NCI-H526 (cell line): ENCODE results near the gene TMEM267.
A peak's percentile ranks its signal among the peaks of the same experiment; 100 is the strongest.
"Not testable (repeated sequence)": the region's sequence is repeated elsewhere in the genome, so short reads cannot be mapped to it uniquely, and the experiment has no call there.

Source experiments
- DNase-seq, 2 experiments: peaks; one replicate each; lab custom pipeline; 2025; lab: John Stamatoyannopoulos, UW

TMEM267 gene

GRCh38 chr5:43456556-43456955 lies 27.1 kb downstream of the TMEM267 start:
- no peak for DNase-seq

GRCh38 chr5:43441575-43441974 lies 42.1 kb downstream of the TMEM267 start:
- DNase-seq = not testable (repeated sequence)

- no peak for DNase-seq
These were observed 46.5 kb downstream of the TMEM267 start for GRCh38 chr5:43437062-43437660.

- DNase-seq = no peak
These were observed 50.3 kb downstream of the TMEM267 start for GRCh38 chr5:43433382-43433781.

DNA sequence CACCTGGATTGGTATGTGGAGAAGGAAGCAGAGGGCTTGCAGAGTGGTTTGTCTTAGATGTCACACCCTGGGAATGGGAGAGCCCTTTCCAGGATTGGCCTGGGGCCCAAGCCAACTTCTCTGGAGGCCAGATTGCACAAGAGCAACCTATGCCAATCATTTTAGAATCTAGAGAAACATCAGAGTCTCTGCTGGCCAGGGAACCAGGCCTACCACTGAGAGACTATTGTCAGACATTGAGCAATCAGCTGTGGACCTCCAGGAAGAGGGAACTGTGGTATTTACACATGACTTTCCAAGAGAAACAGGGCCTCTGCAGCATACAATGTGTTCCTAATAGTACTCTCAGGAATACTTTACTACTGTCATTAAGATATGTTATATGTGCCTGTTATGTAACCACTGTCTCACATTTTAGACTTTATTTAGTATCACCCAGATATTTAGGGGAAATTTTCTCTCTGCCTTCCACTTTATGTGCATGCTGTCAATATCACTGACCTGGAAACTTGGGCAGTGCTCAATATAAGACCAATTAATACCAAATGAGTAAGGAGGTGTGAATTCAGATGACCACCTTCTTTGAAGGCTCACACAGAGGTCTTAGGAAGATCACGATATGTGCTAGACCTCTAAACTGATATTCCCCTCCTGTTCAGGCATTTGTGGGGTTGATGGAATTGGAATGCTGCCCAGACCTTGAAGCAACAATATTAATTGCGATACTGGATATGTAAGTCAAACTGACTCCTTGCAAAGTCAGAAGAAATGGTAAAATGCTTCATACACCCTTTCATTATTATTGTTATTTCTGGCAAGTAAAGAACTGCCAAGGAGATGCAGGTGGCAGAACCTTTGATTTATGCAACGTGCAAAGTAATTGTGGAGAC lies 50.9 kb downstream of the TMEM267 start:
- DNase-seq = no peak

- no peak for DNase-seq
These were observed 54.0 kb downstream of the TMEM267 start for GRCh38 chr5:43429706-43430105.

GRCh38 chr5:43429016-43429415 lies 54.6 kb downstream of the TMEM267 start:
- DNase-seq = no peak

GRCh38 chr5:43427306-43427705 lies 56.4 kb downstream of the TMEM267 start:
- DNase-seq = no peak

GRCh38 chr5:43425983-43426382 lies 57.7 kb downstream of the TMEM267 start:
- DNase-seq = no peak

- not testable (repeated sequence) for DNase-seq
These were observed 60.6 kb downstream of the TMEM267 start for GRCh38 chr5:43423086-43423485.

GRCh38 chr5:43422143-43422542 lies 61.5 kb downstream of the TMEM267 start:
- no peak for DNase-seq

DNA sequence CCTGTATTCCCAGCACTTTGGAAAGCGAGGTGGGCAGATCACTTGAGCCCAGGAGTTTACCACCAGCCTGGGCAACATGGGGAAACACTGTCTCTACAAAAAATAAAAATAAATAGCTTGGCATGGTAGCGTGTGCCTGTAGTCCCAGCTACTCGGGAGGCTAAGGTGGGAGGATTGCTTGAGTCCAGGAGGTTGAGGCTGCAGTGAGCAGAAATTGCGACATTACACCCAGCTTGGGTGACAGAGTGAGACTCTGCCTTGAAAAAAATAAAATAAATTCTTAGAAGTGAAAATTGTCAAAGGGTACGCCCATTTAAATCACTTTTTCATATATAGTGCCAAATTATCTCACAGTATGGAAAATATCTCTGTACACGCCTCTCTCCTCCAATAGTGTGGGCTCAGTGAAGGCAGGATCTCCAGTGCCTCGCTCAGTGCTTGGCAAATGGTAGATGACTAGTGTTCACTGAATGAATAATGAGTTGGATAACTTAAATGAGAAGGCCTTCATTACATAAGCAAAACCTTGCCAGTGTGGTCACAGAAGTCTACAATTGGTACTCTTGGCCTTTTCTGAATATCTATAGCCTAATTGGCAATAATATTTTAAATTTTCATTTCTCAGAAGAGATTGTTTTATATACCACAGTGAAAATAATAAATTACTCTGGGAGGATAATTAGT lies 62.1 kb downstream of the TMEM267 start:
- DNase-seq = no peak

- no peak for DNase-seq
These were observed 63.4 kb downstream of the TMEM267 start for GRCh38 chr5:43420241-43420640.

GRCh38 chr5:43418561-43418960 lies 65.1 kb downstream of the TMEM267 start:
- DNase-seq = no peak

- no peak for DNase-seq
These were observed 66.8 kb downstream of the TMEM267 start for GRCh38 chr5:43416803-43417394.

DNA sequence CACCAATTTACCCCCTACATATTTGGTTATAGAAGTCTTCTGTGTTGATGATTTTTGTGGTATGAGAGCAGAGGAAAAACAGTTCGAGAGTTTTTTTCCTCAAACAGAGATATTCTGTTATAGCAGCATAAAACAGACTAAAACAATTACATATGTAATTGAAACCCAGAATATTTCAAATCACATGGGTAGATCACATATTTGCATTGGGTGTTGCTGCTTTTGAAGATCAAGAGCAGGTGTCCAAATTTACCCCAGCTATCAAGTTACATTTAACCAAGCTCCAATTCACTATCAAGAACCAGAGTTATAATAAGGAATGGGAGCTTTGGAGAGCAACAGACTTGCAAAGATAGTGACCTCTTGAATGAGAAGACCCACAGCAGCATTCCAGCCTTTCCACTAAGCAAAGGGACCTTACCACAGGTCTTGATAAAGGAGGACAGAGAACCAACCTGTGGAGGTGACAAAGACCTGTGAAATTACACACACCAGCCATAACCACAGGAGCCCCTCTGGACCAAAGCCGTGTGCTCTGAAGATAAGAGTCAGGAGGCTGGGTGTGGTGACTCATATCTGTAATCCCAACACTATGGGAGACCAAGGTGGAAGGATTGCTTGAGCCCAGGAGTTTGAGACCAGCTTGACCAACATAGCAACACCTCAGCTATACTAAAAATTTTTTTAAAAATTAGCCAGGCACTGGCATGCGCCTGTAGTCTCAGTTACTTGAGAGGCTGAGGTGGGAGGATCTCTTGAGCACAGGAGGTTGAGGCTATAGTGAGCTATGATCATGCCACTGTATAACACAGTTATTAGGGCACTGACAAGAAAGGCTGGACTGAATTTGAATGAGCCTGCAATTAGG lies 67.5 kb downstream of the TMEM267 start:
- DNase-seq = peak; percentile 33 to 57

- DNase-seq = no peak
These were observed 69.7 kb downstream of the TMEM267 start for GRCh38 chr5:43413966-43414365.

GRCh38 chr5:43412644-43413043 lies 71.0 kb downstream of the TMEM267 start:
- DNase-seq = no peak

DNA sequence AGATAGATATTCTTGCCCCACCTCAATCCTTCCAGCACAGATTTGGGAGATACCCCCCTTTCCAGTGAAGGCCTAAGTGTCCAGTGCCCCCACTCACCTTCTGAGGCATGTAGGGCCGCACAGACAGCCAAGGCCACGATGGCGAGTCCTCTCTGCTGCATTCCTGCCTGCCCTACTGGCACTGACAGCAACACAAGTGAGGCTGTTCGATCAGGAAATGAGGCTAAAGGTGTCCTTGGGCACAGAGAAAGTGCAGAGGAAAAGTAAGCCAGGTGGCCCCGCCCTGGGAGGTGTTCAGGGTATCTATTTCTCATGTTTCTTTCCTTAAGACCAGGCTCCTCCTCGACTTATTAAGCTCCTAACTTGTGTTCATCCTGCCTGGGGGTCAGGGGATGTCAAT lies 71.5 kb downstream of the TMEM267 start, which contains the start of gene CCL28:
TSS of gene CCL28 (minus strand) at position 236 of the 400 bp plus-strand sequence. CDS start at position 161, 75 bp downstream.
- DNase-seq = no peak

DNA sequence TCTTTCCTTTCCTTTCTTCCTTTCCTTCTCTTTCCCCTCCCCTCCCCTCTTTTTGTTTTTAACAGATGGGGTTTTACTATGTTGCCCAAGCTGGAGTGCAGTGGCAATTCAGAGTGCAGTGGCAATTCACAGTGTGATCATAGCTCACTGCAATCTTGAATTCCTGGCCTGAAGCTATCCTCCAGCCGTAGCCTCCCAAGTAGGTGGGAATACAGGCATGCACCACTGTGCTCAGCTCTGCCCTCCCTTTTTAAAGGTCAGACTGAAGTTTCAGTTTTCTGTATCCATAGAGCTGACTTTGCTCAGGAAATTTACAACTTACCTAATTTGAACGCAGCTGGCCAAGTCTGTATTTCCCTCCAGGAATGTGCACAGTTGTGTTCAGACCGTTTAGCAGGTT lies 72.2 kb downstream of the TMEM267 start:
- peak in 1 of 2 experiments; percentile 32 for DNase-seq

DNA sequence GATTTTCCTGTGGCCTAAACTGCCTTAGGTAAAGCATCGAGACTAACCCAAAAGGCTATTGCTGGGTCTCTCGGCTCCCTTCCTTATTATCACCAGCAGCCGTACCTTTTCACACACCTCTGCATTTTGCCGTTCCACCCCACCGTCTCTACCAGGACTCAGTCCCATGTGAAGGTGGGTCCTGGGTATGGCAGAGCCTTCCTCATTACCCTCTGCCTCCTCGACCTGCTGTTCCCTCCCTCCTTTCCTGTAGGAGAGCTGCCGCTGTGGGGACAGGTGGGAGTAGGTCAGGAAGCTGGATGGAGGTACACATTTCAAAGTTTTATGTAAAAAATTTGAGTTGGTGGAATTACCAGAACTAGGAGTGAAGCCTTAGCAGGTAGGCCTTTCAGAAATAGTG lies 73.3 kb downstream of the TMEM267 start:
- DNase-seq = no peak
